Endothelial cell (in vitro differentiated cells): ENCODE measurements around the gene NAA50. TPM values are rescaled to one million over a fixed set of nuclear protein-coding genes. Genes with fewer than 3 reads are reported as not detected.

Experiments
- DNase-seq: peaks from one replicate; pipeline ENCODE4 v3.0.0; 2021; ENCODE audit warnings: low spot score
- H3K27ac Mint-ChIP-seq: one replicate; pipeline ENCODE4 v1.8.0; 2021; ENCODE audit warnings: mixed read lengths, inconsistent platforms; ENCODE audit not compliant: unreplicated experiment
- H3K27me3 Mint-ChIP-seq: one replicate; pipeline ENCODE4 v1.8.0; 2021; ENCODE audit warnings: mild to moderate bottlenecking, moderate library complexity, mixed read lengths, inconsistent platforms; ENCODE audit not compliant: unreplicated experiment
- H3K36me3 Mint-ChIP-seq: one replicate; pipeline ENCODE4 v1.8.0; 2021; ENCODE audit warnings: mild to moderate bottlenecking, low read depth, mixed read lengths, inconsistent platforms; ENCODE audit not compliant: unreplicated experiment
- H3K4me1 Mint-ChIP-seq: one replicate; pipeline ENCODE4 v1.8.0; 2021; ENCODE audit warnings: mild to moderate bottlenecking, mixed read lengths, inconsistent platforms; ENCODE audit not compliant: unreplicated experiment
- H3K4me3 Mint-ChIP-seq: one replicate; pipeline ENCODE4 v1.8.0; 2021; ENCODE audit warnings: mild to moderate bottlenecking, mixed read lengths, inconsistent platforms; ENCODE audit not compliant: unreplicated experiment
- H3K9me3 Mint-ChIP-seq: one replicate; pipeline ENCODE4 v1.8.0; 2021; ENCODE audit warnings: mixed read lengths, inconsistent platforms; ENCODE audit not compliant: unreplicated experiment
- total RNA-seq: library from RNA; stranded (reverse); fragmentation: NEBNext Ultra II Directional; extraction: Animal tissue kit (Norgen Biotek cat#: 25700); gene quantifications from one replicate; pipeline ENCODE4 v1.2.1, GENCODE V29; 2021; ENCODE audit not compliant: unreplicated experiment
- TF ChIP-seq, protein P1 (sequence below): fragments of 200-600 bp; sonication (generic); IDR thresholded peaks from one replicate; pipeline ENCODE4 v1.5.0; 2021; ENCODE audit warnings: antibody characterized with exemption; ENCODE audit not compliant: unreplicated experiment

Gene NAA50
- total RNA-seq, 1 donor from 2014 or later = 76.7 TPM

DNA sequence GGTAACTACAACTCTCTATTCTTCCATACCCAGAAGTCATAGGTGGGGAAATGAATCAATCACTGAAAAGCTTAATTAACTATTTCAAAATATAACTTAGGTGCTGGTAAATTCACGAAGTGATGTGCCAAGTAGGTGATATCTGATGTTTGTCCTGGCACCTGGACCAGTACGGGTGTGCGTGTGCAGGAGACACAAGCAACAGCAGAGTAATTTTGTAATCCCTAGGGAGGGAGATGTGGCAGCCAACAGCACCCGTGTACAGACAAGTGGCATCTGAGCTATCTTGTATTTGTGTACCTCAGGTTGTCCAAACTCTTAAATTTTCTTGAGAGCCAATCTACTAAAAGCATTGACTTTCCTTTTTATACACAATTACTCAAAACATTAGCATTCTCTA is 72.5 kb downstream of the NAA50 start:
- Mint-ChIP-seq H3K9me3 (no peaks in the 10 kb centered on the region), H3K27ac (no peak overlapping the region), H3K27me3 (no peaks in the 10 kb centered on the region)

DNA sequence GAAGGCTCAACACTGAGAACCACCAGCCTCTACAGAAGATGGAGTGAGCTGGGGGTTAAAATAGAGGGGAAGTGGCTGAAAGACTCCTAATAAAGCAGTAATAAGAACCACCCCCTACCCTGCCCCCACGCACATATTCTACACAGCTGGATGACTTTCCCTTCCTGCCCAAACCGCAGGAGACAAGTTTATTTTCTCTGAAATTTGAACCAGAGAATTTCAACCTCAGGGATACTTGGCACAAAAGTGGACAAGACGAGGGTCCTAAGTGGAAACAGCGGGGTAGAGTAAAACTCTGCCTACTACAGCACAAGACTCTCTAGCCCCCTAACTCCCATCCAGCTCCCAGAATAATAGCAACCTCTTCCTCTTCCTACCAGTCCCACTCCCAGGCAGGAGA is 78.0 kb downstream of the NAA50 start:
- H3K4me3 Mint-ChIP-seq = no peak overlapping the region
- DNase-seq = no peak
- H3K27me3 Mint-ChIP-seq = no peaks in the 10 kb centered on the region
- TF ChIP-seq, protein P1, sequence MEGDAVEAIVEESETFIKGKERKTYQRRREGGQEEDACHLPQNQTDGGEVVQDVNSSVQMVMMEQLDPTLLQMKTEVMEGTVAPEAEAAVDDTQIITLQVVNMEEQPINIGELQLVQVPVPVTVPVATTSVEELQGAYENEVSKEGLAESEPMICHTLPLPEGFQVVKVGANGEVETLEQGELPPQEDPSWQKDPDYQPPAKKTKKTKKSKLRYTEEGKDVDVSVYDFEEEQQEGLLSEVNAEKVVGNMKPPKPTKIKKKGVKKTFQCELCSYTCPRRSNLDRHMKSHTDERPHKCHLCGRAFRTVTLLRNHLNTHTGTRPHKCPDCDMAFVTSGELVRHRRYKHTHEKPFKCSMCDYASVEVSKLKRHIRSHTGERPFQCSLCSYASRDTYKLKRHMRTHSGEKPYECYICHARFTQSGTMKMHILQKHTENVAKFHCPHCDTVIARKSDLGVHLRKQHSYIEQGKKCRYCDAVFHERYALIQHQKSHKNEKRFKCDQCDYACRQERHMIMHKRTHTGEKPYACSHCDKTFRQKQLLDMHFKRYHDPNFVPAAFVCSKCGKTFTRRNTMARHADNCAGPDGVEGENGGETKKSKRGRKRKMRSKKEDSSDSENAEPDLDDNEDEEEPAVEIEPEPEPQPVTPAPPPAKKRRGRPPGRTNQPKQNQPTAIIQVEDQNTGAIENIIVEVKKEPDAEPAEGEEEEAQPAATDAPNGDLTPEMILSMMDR = no peak
- H3K36me3 Mint-ChIP-seq = no peaks in the 10 kb centered on the region
- peak overlapping the region; percentile 80 for H3K27ac Mint-ChIP-seq
- H3K4me1 Mint-ChIP-seq = peaks cover 34% of the 10 kb centered on the region
- H3K9me3 Mint-ChIP-seq = no peaks in the 10 kb centered on the region

More for the DNA sequence above, 72.5 kb downstream of the NAA50 start:
- TF ChIP-seq, protein P1 = no peak
- peaks cover 16% of the 10 kb centered on the region for H3K36me3 Mint-ChIP-seq
- no peak overlapping the region for H3K4me3 Mint-ChIP-seq
- DNase-seq = no peak
- H3K4me1 Mint-ChIP-seq = peaks cover 14% of the 10 kb centered on the region

Other genes starting within 250 kb of the NAA50 start
- 8.6 TPM for gene SPICE1, start 231.1 kb downstream of the NAA50 start, total RNA-seq
- 0.92 TPM for gene SIDT1, start 213.7 kb downstream of the NAA50 start, total RNA-seq
- gene USF3, start 49.6 kb downstream of the NAA50 start, total RNA-seq = 15.4 TPM
- 71.3 TPM for gene ATP6V1A, start 786 bp upstream of the NAA50 start, total RNA-seq
- gene GRAMD1C, start 92.5 kb upstream of the NAA50 start, total RNA-seq = 21.7 TPM
- 26.3 TPM for gene ZDHHC23, start 201.8 kb upstream of the NAA50 start, total RNA-seq